GM10248 (cell line): Measurements from ENCODE around the gene GPATCH4.
"Not testable (repeated sequence)": the region's sequence is repeated elsewhere in the genome, so short reads cannot be mapped to it uniquely, and the experiment has no call there.

ENCODE experiments used
- CTCF ChIA-PET: fragments of 300-600 bp; sonication (Branson Sonifier 250); formaldehyde crosslinking; extraction: SDS; loops from one replicate; lab custom pipeline; 2021; ENCODE audit warnings: antibody characterized with exemption; lab: Yijun Ruan, JAX
- POLR2A ChIA-PET: fragments of 350-650 bp; sonication (Branson Sonifier 250); formaldehyde crosslinking; extraction: SDS; loops from one replicate; lab custom pipeline; 2020; ENCODE audit warnings: antibody characterized with exemption; lab: Yijun Ruan, JAX
- DNase-seq: peaks from one replicate; pipeline ENCODE4 v3.0.0; 2012; ENCODE audit errors: extremely low spot score
- TF ChIP-seq, protein P1 (sequence below): IDR thresholded peaks from 2 replicates; pipeline ENCODE4 v1.5.1; 2012; ENCODE audit warnings: mild to moderate bottlenecking, low read depth; ENCODE audit errors: extremely low read depth, missing control alignments, control extremely low read depth

The GPATCH4 gene

DNA sequence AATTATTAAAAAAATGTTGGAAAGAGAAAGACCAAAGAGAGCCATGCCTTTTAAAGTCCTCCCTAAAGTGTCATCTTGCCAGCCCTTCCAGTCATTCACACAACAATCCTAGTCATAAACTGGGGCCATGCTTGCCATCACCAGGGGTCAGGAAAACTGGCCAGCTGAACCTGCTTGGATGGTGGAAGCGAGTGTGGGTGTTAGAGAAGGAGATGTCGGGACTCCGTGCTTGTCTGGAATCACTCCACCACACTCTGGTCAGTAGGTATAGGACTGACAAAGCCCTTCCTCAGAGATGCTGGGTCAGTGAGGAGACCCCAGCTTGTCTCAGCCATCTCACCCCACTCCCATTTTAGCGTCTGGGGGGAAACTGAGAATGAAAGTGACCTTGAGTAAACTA, 14.7 kb upstream of the GPATCH4 start:
- ChIA-PET CTCF (interaction anchor here (1.9 to 8.4 kb wide), 2 partner anchors 9 to 110 kb away, joined by 4 to 91 read pairs; no protein-coding TSS in a partner anchor), POLR2A (no interaction called here)
- DNase-seq: no peak
- TF ChIP-seq, protein P1, sequence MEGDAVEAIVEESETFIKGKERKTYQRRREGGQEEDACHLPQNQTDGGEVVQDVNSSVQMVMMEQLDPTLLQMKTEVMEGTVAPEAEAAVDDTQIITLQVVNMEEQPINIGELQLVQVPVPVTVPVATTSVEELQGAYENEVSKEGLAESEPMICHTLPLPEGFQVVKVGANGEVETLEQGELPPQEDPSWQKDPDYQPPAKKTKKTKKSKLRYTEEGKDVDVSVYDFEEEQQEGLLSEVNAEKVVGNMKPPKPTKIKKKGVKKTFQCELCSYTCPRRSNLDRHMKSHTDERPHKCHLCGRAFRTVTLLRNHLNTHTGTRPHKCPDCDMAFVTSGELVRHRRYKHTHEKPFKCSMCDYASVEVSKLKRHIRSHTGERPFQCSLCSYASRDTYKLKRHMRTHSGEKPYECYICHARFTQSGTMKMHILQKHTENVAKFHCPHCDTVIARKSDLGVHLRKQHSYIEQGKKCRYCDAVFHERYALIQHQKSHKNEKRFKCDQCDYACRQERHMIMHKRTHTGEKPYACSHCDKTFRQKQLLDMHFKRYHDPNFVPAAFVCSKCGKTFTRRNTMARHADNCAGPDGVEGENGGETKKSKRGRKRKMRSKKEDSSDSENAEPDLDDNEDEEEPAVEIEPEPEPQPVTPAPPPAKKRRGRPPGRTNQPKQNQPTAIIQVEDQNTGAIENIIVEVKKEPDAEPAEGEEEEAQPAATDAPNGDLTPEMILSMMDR: no peak

DNA sequence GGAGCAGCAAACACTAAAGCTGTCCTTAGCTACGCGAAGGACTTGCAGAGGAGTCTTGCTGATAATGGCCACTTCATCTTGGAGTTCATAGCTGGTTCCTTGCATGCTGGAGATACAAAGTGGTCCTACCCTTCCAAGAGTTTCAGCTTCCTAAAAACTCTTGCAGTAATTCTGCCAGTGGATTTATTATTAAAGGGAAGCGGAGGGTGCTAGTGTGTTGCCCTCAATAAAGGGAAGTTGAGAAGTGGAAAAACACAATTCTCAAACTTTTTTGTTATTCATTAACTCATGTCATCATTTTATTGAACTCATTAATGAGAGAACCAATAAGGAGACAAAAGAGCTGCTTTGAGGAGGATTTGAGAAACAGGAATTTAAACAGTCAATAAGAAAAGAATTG, 11.4 kb upstream of the GPATCH4 start:
- no peak for DNase-seq
- POLR2A ChIA-PET: no interaction called here
- TF ChIP-seq, protein P1: no peak
- CTCF ChIA-PET: interaction anchor here (0.9 to 8.4 kb wide), 16 partner anchors 10 to 227 kb away, joined by 3 to 91 read pairs (median 6); partner anchors contain the start of gene GPATCH4

DNA sequence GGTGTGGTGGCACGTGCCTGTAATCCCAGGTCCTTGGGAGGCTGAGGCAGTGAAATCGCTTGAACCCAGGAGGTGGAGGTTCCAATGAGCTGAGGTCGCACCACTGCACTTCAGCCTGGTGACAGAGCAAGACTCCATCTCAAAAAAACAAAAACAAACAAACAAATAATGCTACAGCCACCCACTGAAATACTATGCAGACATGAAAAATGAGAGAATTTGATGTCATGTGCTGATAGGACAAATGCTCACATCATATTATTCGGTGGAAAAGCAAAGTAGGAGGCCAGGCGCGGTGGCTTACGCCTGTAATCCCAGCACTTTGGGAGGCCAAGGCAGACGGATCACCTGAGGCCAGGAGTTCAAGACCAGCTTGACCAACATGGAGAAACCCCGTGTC, 8.8 kb upstream of the GPATCH4 start:
- DNase-seq, POLR2A ChIA-PET: not testable (repeated sequence)
- CTCF ChIA-PET: interaction anchor here (0.7 to 8.4 kb wide), 4 partner anchors 15 to 225 kb away, joined by 3 to 91 read pairs (median 10); no protein-coding TSS in a partner anchor

DNA sequence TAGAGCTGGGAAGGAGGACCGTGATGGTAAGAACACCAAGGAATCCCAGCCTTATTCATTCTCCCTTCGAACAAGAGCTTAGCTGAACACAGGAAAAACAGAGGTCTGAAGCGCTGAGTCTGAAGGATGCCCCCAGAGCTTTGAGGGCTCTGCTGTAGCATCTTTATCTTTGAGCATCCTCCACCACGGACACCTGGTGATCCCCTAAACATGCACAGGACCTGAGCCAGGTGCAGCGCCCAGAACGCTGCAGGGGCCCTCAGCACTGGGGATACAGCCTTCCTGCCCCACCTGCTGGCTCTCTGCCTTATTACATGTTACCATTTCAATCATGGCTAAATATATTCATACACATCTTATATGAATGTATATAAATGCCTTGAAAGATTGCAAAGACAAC, 7.7 kb upstream of the GPATCH4 start:
- ChIA-PET POLR2A (no interaction called here), CTCF (interaction anchor here (0.6 to 2.9 kb wide), 41 partner anchors 8 to 264 kb away, joined by 3 to 33 read pairs (median 6); partner anchors contain the start of genes HAPLN2, IQGAP3, NAXE and TTC24)
- DNase-seq: peak; percentile 62
- TF ChIP-seq, protein P1: peak; percentile 65

DNA sequence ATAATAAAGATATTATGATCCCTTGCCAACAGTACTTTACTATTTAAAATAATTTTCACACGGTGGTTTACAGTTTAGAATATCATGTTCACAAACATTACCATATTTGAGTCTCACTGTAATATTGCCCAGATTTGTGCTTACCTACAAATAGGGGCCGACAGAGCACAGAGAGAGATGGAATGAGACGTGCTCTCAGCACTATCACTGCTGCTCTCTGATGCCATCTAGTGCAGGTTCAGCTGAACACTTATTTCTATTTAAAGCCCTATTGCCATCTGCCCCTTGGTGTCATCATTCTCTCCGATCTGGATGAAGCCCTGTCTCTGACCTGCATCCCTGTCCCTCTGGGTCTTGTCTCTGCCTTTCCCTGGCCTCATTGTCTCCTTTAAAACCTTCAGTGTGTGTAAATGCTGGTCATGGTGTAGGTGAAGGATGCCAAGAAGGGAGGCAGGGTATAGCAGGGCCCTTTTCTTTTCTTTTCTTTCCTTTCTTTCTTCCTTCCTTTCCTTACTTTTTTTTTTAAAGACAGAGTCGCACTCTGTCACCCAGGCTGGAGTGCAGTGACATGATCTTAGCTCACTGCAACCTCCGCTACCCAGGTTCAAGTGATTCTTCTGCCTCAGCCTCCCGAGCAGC, 6.9 kb upstream of the GPATCH4 start:
- ChIA-PET CTCF (interaction anchor here (0.6 to 2.9 kb wide), 45 partner anchors 8 to 263 kb away, joined by 3 to 33 read pairs (median 5); partner anchors contain the start of genes HAPLN2, IQGAP3, NAXE and TTC24), POLR2A (no interaction called here)
- peak; percentile 70 for DNase-seq
- TF ChIP-seq, protein P1: peak; percentile 74

DNA sequence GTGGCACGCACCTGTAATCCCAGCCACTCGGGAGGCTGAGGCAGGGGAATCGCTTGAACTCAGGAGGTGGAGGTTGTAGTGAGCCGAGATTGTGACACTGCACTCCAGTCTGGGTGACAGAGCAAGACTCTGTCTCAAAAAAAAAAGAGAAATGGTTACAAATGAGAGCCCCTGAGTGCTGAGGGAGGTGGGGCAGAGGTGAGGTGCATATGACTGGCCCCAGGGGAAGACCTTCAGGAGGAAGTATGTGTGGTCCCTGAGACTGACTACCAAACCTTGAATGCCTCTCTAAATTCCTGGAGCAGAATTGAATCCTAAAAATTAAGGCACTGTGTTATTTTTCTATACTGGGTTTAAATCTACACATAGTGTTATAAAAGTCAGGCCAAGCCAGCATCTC, 6.1 kb upstream of the GPATCH4 start:
- CTCF ChIA-PET, POLR2A ChIA-PET, DNase-seq: not testable (repeated sequence)

DNA sequence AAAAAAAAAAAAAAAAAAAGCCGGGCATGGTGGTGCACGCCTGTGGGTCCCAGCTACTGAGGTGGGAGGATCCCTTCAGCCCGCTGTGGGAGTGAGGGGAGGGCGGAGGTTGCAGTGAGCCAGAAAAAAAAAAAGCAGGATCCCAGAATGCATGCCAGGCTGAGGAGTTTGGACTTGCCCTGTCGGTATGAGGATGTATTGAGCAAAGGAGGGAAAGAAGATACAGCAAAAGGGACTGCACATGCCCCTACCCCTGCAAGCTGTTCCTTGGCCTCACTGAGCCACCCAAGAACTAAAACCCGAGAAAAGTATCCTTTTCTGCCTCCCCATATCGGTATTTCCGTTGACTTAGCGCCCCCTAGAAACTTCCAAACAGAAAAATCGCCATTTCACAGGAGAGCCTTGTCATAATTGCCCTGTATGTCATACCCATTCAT, 1.3 kb upstream of the GPATCH4 start:
- ChIA-PET CTCF (interaction anchor here (1.2 to 3.3 kb wide), 8 partner anchors 8 to 122 kb away, joined by 3 to 14 read pairs (median 4); partner anchors contain the start of genes HAPLN2 and NAXE), POLR2A (interaction anchor here (0.6 kb wide), 1 partner anchor 385 kb away, joined by 5 read pairs; no protein-coding TSS in a partner anchor)
- DNase-seq: no peak
- TF ChIP-seq, protein P1: peak; percentile 33
